Fibroblast of lung (primary cell): Measurements from ENCODE around the gene CERS5. TPM values are rescaled to one million over a fixed set of nuclear protein-coding genes. Genes with fewer than 3 reads are reported as not detected.

Experiments
- DNase-seq, 2 donors: peaks; one replicate each; pipeline versions ENCODE4 v3.0.0 to v3.0.0-alpha.2; 2010; ENCODE audit warnings: low read depth in 2 of 2
- H2AFZ ChIP-seq: 2 replicates; pipeline ENCODE4 v1.5.1; 2012; ENCODE audit warnings: low read length, control low read depth, inconsistent platforms
- H3K27ac ChIP-seq: 2 replicates; pipeline ENCODE4 v1.5.1; 2011; ENCODE audit warnings: low read length, control low read depth; ENCODE audit not compliant: insufficient read depth
- H3K27me3 ChIP-seq: 2 replicates; pipeline ENCODE4 v1.5.1; 2011; ENCODE audit warnings: mild to moderate bottlenecking, low read length; ENCODE audit not compliant: control insufficient read depth, insufficient read depth
- H3K36me3 ChIP-seq: 2 replicates; pipeline ENCODE4 v1.5.1; 2011; ENCODE audit warnings: low read length; ENCODE audit not compliant: control insufficient read depth, insufficient read depth
- H3K4me1 ChIP-seq: 2 replicates; pipeline ENCODE4 v1.5.1; 2011; ENCODE audit warnings: low read length; ENCODE audit not compliant: control insufficient read depth, insufficient read depth; ENCODE audit errors: extremely low read depth
- H3K4me2 ChIP-seq: 2 replicates; pipeline ENCODE4 v1.5.1; 2011; ENCODE audit warnings: low read length, control low read depth; ENCODE audit not compliant: insufficient read depth; ENCODE audit errors: extremely low read depth
- H3K4me3 ChIP-seq, 4 experiments: fragments of 200-600 bp in 1 of 4; sonication (generic) in 1 of 4; replicated peaks in 1 of 4; 2 replicates each; pipeline ENCODE4 v1.5.1; 2011 to 2016; ENCODE audit warnings: low read length in 4 of 4, low read depth in 3 of 4, mild to moderate bottlenecking in 3 of 4, control low read depth in 2 of 4, inconsistent platforms in 1 of 4, mixed read lengths in 1 of 4; ENCODE audit not compliant: insufficient read depth in 1 of 4; ENCODE audit errors: control extremely low read depth in 1 of 4
- H3K79me2 ChIP-seq: 2 replicates; pipeline ENCODE4 v1.5.1; 2012; ENCODE audit warnings: mild to moderate bottlenecking, low read length, inconsistent platforms; ENCODE audit not compliant: control insufficient read depth, insufficient read depth
- H3K9ac ChIP-seq: 2 replicates; pipeline ENCODE4 v1.5.1; 2011; ENCODE audit warnings: mild to moderate bottlenecking, low read length, control low read depth; ENCODE audit not compliant: insufficient read depth
- H3K9me3 ChIP-seq: 2 replicates; pipeline ENCODE4 v1.5.1; 2012; ENCODE audit warnings: low read depth, low read length; ENCODE audit not compliant: control insufficient read depth, insufficient read depth
- H4K20me1 ChIP-seq: 2 replicates; pipeline ENCODE4 v1.5.1; 2011; ENCODE audit warnings: low read length; ENCODE audit not compliant: control insufficient read depth, insufficient read depth; ENCODE audit errors: extremely low read depth
- EZH2 ChIP-seq: IDR thresholded peaks from 2 replicates; pipeline ENCODE4 v1.5.1; 2012; ENCODE audit warnings: low read length, control low read depth, mild to moderate bottlenecking; ENCODE audit errors: missing control alignments
- polyA plus RNA-seq, 2 donors: library from polyadenylated mRNA; depleted of rRNA in 1 of 2; stranded (reverse) in 1 of 2; unstranded in 1 of 2; fragments of >200 nt; gene quantifications; 2 replicates each; pipeline ENCODE4 v1.2.1, GENCODE V29; 2011 to 2012; ENCODE audit warnings: missing spikeins in 1 of 2
- total RNA-seq: library from RNA; depleted of rRNA; stranded (reverse); fragments of >200 nt; gene quantifications from 2 replicates; pipeline ENCODE4 v1.2.1, GENCODE V29; 2014
- TF ChIP-seq, protein P1 (sequence below), 2 donors: IDR thresholded peaks in 1 of 2; conservative IDR thresholded peaks in 1 of 2; 1 replicate in 1 of 2; 2 replicates in 1 of 2; pipeline ENCODE4 v1.5.1; 2011 to 2012; ENCODE audit warnings: low read length in 2 of 2, control low read depth in 1 of 2, inconsistent platforms in 1 of 2, low read depth in 1 of 2, mild to moderate bottlenecking in 1 of 2

The CERS5 gene
- total and polyA plus RNA-seq, 2 donors (not counting 1 experiment from before 2014, with no cell fraction given) = 51.0 to 74.4 TPM

DNA sequence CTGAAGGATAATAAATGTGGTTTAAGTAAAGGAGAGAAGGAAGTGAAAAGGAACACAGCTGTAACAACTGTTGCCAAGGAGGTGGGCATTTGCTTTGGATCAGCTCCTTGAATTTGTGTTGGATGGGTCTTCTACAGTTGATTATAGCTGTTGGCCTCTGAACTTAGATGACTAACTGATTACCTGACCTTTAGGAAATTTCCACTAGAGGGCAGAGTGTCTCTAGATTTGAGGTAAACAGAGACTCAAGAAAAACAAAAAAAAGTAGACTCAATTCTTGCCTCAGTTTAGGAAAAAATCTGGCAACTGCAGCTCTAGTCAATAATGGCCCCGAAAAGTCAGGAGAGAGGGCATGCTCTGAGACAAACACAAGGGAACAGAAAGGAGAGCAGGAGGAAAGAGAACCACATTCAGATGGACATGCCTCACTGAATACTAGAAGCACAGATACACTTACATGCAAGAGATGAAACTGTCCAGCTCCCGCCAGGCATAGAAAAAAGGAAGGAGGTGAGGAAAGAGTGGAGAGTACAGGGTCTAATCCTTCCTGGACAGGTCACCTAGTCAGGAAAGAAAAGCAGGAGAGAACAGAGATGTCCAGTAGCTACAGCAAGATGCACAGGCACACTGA lies 34.5 kb downstream of the CERS5 start:
- no peak overlapping the region for H3K4me2 ChIP-seq
- TF ChIP-seq, protein P1, sequence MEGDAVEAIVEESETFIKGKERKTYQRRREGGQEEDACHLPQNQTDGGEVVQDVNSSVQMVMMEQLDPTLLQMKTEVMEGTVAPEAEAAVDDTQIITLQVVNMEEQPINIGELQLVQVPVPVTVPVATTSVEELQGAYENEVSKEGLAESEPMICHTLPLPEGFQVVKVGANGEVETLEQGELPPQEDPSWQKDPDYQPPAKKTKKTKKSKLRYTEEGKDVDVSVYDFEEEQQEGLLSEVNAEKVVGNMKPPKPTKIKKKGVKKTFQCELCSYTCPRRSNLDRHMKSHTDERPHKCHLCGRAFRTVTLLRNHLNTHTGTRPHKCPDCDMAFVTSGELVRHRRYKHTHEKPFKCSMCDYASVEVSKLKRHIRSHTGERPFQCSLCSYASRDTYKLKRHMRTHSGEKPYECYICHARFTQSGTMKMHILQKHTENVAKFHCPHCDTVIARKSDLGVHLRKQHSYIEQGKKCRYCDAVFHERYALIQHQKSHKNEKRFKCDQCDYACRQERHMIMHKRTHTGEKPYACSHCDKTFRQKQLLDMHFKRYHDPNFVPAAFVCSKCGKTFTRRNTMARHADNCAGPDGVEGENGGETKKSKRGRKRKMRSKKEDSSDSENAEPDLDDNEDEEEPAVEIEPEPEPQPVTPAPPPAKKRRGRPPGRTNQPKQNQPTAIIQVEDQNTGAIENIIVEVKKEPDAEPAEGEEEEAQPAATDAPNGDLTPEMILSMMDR (conservative IDR thresholded peaks at IDR 0.05 in 1 of 2, IDR thresholded peaks at IDR 0.05 in 1 of 2; ENCODE audit: low read depth in 1 of 2, low read length in 2 of 2) = peak in 1 of 2 donors; percentile 51
- TF ChIP-seq EZH2 = no peak
- H3K79me2 ChIP-seq = no peaks in the 10 kb centered on the region
- peaks cover 2% of the 10 kb centered on the region for H3K4me1 ChIP-seq
- H3K9me3 ChIP-seq = no peaks in the 10 kb centered on the region
- H2AFZ ChIP-seq = no peak overlapping the region
- peak in 1 of 2 donors; percentile 17 for DNase-seq
- peaks cover 6% of the 10 kb centered on the region for H3K36me3 ChIP-seq
- no peak overlapping the region for H3K9ac ChIP-seq
- H3K27ac ChIP-seq = no peak overlapping the region
- no peak overlapping the region for H3K4me3 ChIP-seq
- H4K20me1 ChIP-seq = no peaks in the 10 kb centered on the region
- no peaks in the 10 kb centered on the region for H3K27me3 ChIP-seq

DNA sequence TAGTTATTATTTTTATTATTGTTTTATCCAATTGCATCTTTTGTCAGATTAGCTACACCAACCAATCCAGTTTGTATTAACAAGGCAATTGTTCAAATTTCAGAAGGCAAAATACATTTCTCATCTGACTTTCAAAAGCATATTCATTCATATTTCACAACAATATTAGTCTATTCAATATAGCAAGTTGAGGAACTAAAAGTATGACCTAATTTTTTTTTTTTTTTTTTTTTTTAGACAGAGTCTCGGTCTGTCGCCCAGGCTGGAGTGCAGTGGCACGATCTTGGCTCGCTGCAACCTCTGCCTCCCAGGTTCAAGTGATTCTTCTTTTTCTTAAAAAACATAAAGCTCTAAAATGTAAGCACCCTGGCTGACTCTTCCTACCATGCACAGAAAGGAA lies 37.9 kb downstream of the CERS5 start:
- Histone ChIP-seq H3K4me2 (no peak overlapping the region), H3K27me3 (no peaks in the 10 kb centered on the region), H3K27ac (no peak overlapping the region), H4K20me1 (no peaks in the 10 kb centered on the region), H2AFZ (no peak overlapping the region), H3K9ac (no peak overlapping the region), H3K36me3 (peaks cover 4% of the 10 kb centered on the region), H3K79me2 (no peaks in the 10 kb centered on the region), H3K9me3 (no peaks in the 10 kb centered on the region), H3K4me1 (no peaks in the 10 kb centered on the region), H3K4me3 (no peak overlapping the region)
- DNase-seq = no peak
- TF ChIP-seq EZH2 = no peak
- TF ChIP-seq, protein P1 (conservative IDR thresholded peaks at IDR 0.05 in 1 of 2, IDR thresholded peaks at IDR 0.05 in 1 of 2; ENCODE audit: low read depth in 1 of 2, low read length in 2 of 2) = no peak

- Histone ChIP-seq H2AFZ (no peak overlapping the region), H3K27me3 (no peaks in the 10 kb centered on the region), H3K36me3 (peaks cover 2% of the 10 kb centered on the region), H3K9me3 (no peaks in the 10 kb centered on the region), H3K9ac (no peak overlapping the region), H3K27ac (no peak overlapping the region), H3K4me3 (no peak overlapping the region), H3K4me2 (no peak overlapping the region), H3K4me1 (no peaks in the 10 kb centered on the region), H3K79me2 (no peaks in the 10 kb centered on the region), H4K20me1 (no peaks in the 10 kb centered on the region)
- no peak for DNase-seq
- TF ChIP-seq, protein P1 (conservative IDR thresholded peaks at IDR 0.05 in 1 of 2, IDR thresholded peaks at IDR 0.05 in 1 of 2; ENCODE audit: low read depth in 1 of 2, low read length in 2 of 2) = no peak
- no peak for TF ChIP-seq EZH2
These were observed 39.6 kb downstream of the CERS5 start for GRCh38 chr12:50127546-50127945.
